Transverse colon (tissue), 4 donors: ENCODE measurements around the gene PRDX2.

ENCODE experiments used
- POLR2A ChIP-seq: fragments of 450-650 bp; IDR thresholded peaks from one replicate; pipeline ENCODE4 v1.6.1; 2016; ENCODE audit warnings: antibody characterized with exemption, mild to moderate bottlenecking, moderate library complexity
- POLR2AphosphoS5 ChIP-seq, 3 donors: sonication (generic); formaldehyde crosslinking; IDR thresholded peaks; one replicate each; pipeline ENCODE4 v1.6.1; 2016; ENCODE audit warnings: antibody characterized with exemption in 3 of 3
- TF ChIP-seq, protein P1 (sequence below), 5 experiments: fragments of 200-600 bp in 3 of 5; fragments of 450-650 bp in 2 of 5; sonication (generic) in 3 of 5; IDR thresholded peaks; 1 replicate in 2 of 5; 2 replicates in 3 of 5; pipeline ENCODE4 v1.5.1; 2016 to 2017; ENCODE audit warnings: antibody characterized with exemption in 5 of 5, inconsistent platforms in 3 of 5, mild to moderate bottlenecking in 2 of 5, moderate library complexity in 1 of 5

DNA sequence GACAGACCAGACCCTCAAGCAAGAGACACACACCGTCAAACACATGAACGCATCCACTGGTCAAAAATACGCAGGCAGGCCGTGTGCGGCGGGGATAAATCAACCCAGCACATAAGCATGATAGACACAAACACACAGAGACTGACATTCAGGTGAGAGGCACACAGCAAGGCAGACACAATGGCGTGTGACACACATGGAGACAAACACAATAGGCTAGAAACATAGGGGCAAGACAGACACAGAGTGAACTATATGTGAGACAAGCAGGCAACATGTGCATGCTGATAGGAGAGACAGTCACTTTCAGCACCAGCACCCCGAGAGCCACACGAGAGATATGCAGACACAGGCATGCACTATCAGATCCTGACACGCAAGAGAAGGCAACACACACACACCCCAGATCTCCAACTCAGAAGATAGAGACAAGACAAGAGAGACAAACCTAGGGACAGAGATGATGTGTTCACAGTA is 17.2 kb downstream of the PRDX2 start:
- TF ChIP-seq, protein P1, sequence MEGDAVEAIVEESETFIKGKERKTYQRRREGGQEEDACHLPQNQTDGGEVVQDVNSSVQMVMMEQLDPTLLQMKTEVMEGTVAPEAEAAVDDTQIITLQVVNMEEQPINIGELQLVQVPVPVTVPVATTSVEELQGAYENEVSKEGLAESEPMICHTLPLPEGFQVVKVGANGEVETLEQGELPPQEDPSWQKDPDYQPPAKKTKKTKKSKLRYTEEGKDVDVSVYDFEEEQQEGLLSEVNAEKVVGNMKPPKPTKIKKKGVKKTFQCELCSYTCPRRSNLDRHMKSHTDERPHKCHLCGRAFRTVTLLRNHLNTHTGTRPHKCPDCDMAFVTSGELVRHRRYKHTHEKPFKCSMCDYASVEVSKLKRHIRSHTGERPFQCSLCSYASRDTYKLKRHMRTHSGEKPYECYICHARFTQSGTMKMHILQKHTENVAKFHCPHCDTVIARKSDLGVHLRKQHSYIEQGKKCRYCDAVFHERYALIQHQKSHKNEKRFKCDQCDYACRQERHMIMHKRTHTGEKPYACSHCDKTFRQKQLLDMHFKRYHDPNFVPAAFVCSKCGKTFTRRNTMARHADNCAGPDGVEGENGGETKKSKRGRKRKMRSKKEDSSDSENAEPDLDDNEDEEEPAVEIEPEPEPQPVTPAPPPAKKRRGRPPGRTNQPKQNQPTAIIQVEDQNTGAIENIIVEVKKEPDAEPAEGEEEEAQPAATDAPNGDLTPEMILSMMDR (IDR thresholded peaks at IDR 0.05) = no peak
- TF ChIP-seq POLR2A = no peak
- TF ChIP-seq POLR2AphosphoS5 (IDR thresholded peaks at IDR 0.05) = no peak
